ENCODE data around the gene TRIM44.

DNA sequence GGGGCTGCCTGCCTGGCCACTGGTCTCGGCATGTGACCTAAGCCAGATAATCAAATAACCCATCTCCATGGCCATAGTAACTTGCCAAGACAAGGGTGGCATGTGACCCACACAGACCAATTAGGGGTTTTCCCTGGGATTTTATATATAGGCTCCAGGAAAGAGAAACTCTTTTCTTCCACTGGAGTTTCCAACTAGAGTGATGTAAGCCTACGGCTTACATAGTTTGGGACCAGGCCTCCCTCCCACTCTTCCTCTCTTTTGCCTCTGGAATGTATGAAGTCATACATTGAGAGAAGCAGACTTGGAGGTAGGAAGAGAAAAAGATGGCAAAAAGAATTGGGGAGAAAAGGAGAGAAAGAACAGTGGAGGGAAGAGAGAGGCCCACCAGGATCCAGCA lies 196.7 kb downstream of the TRIM44 start:
- TF ChIP-seq POLR2A (IDR thresholded peaks at IDR 0.05; ENCODE audit: low read length) (no peak), GATA1 (IDR thresholded peaks at IDR 0.05; ENCODE audit: low read depth, low read length) (no peak)
